Measurements from ENCODE around the gene CDC25A. TPM values are rescaled to one million over a fixed set of nuclear protein-coding genes. Genes with fewer than 3 reads are reported as not detected.
A peak's percentile ranks its signal among the peaks of the same experiment; 100 is the strongest.
"Not testable (repeated sequence)": the region's sequence is repeated elsewhere in the genome, so short reads cannot be mapped to it uniquely, and the experiment has no call there.

CDC25A gene
- total and polyA plus RNA-seq, 2 of the 8 experiments (the other 6 are each of a cell fraction or from before 2014, with no cell fraction given): 20.7 to 62.1 TPM

- TF ChIP-seq BACH1 (IDR thresholded peaks at IDR 0.05; ENCODE audit: low read length) (no peak), EZH2 (IDR thresholded peaks at IDR 0.05; ENCODE audit: low read depth, low read length, severe bottlenecking) (no peak), HDAC6 (IDR thresholded peaks at IDR 0.05; ENCODE audit: low read depth, low read length) (no peak)
Measured at GRCh38 chr3:48112813-48113212, 75.4 kb downstream of the CDC25A start (continued).

- not testable (repeated sequence) for H3K4ac ChIP-seq (replicated peaks; ENCODE audit: insufficient read length, low read depth, low read length); H3K14ac ChIP-seq (ENCODE audit: insufficient read length); H3K79me2 ChIP-seq (ENCODE audit: control insufficient read depth in 1 of 2, insufficient read depth in 2 of 2, low read length in 2 of 2); H4K91ac ChIP-seq (replicated peaks; ENCODE audit: insufficient read length, low read length); H3K9me3 ChIP-seq (ENCODE audit: insufficient read depth in 2 of 2, low read depth in 1 of 2, low read length in 1 of 2); H2AK5ac ChIP-seq (ENCODE audit: low read depth, low read length); H3K23ac ChIP-seq (ENCODE audit: insufficient read length); H2BK15ac ChIP-seq (ENCODE audit: low read length); H2BK5ac ChIP-seq (ENCODE audit: low read depth, low read length); H3K4me1 ChIP-seq (replicated peaks in 1 of 4; ENCODE audit: control insufficient read depth in 3 of 4, insufficient read depth in 4 of 4, low read length in 3 of 4); H3K79me1 ChIP-seq (ENCODE audit: low read depth, low read length); FAIRE-seq; H4K20me1 ChIP-seq (replicated peaks in 1 of 2; ENCODE audit: control insufficient read depth in 1 of 2, insufficient read depth in 2 of 2, low read length in 2 of 2); H3K27me3 ChIP-seq (replicated peaks in 1 of 4; ENCODE audit: control insufficient read depth in 3 of 4, extremely low read depth in 1 of 4, insufficient read depth in 3 of 4, low read length in 3 of 4); H2BK12ac ChIP-seq (ENCODE audit: low read depth, low read length); H4K5ac ChIP-seq (ENCODE audit: insufficient read length, low read depth, low read length); H3K23me2 ChIP-seq (ENCODE audit: low read depth, low read length); H3K4me3 ChIP-seq (ENCODE audit: extremely low read depth in 1 of 4, insufficient read depth in 2 of 4, low read depth in 3 of 4, low read length in 4 of 4); H3K27ac ChIP-seq (ENCODE audit: low read depth, low read length); H3K36me3 ChIP-seq (ENCODE audit: control insufficient read depth in 2 of 4, insufficient read depth in 4 of 4, low read length in 3 of 4); H2BK120ac ChIP-seq (replicated peaks; ENCODE audit: low read depth, low read length); H3K4me2 ChIP-seq (ENCODE audit: insufficient read depth in 1 of 2, low read depth in 2 of 2, low read length in 2 of 2); H3K9ac ChIP-seq (replicated peaks in 1 of 4; ENCODE audit: extremely low read depth in 1 of 4, low read depth in 3 of 4, low read length in 3 of 4); H2BK20ac ChIP-seq (ENCODE audit: low read length); DNase-seq (ENCODE audit: low read depth in 1 of 2, low spot score in 2 of 2); H3K18ac ChIP-seq (ENCODE audit: extremely low read depth, low read length); H4K8ac ChIP-seq (ENCODE audit: extremely low read depth, insufficient read depth, low read length); H3K56ac ChIP-seq (replicated peaks; ENCODE audit: insufficient read length, low read depth, low read length)
- ChIA-PET POLR2A (ENCODE audit: partially characterized antibody) (interaction anchor here (1.6 to 4.2 kb wide), 2 partner anchors 13 to 23 kb away, joined by 8 to 15 read pairs; no protein-coding TSS in a partner anchor), CTCF (ENCODE audit: partially characterized antibody) (interaction anchor here (0.9 to 1.1 kb wide), 4 partner anchors 22 to 275 kb away, joined by 3 read pairs; no protein-coding TSS in a partner anchor)
- peak overlapping the region; percentile 76; the same call in 1 of the 2 replicates for H2AFZ ChIP-seq (ENCODE audit: low read length)
- 82% methylated on average over 8 of the region's 8 CpGs; no CpG with 5 or more reads in 1 of the 2 experiments for WGBS, 2 experiments (ENCODE audit: extremely low coverage in 1 of 2, insufficient coverage in 1 of 2, insufficient read length in 1 of 2, insufficient replicate concordance in 2 of 2, low coverage in 1 of 2, low lambda C conversion rate in 2 of 2, missing lambda C conversion rate in 1 of 2)
Measured at GRCh38 chr3:48112108-48112791, 76.0 kb downstream of the CDC25A start.

Data from H1 (cell line).